GM12878 (cell line): Measurements from ENCODE around the gene SPATA12.

ENCODE experiments used
- BACH1 ChIP-seq: fragments of 450-650 bp; IDR thresholded peaks from 2 replicates; pipeline ENCODE4 v1.6.1; 2017; ENCODE audit warnings: mild to moderate bottlenecking, borderline replicate concordance
- CEBPB ChIP-seq, 2 experiments: fragments of 150-350 bp in 1 of 2; IDR thresholded peaks; 2 replicates each; pipeline ENCODE4 v1.6.1; 2012 to 2014; ENCODE audit warnings: low read depth in 2 of 2, low read length in 2 of 2, borderline replicate concordance in 1 of 2, inconsistent platforms in 1 of 2
- CHD1 ChIP-seq: IDR thresholded peaks from 2 replicates; pipeline ENCODE4 v1.6.1; 2012; ENCODE audit warnings: low read depth, low read length, improper control_type of control experiment
- EZH2 ChIP-seq: IDR thresholded peaks from 2 replicates; pipeline ENCODE4 v1.6.1; 2012; ENCODE audit warnings: low read depth, mild to moderate bottlenecking, control low read depth, inconsistent platforms, low read length, borderline replicate concordance; ENCODE audit not compliant: control insufficient read depth
- GABPA ChIP-seq: IDR thresholded peaks from 2 replicates; pipeline ENCODE4 v1.6.1; 2014; ENCODE audit warnings: antibody characterized with exemption, low read depth, mild to moderate bottlenecking, inconsistent platforms
- POLR2A ChIP-seq: IDR thresholded peaks from 2 replicates; pipeline ENCODE4 v1.6.1; 2011; ENCODE audit warnings: low read depth, mild to moderate bottlenecking, low read length
- RB1 ChIP-seq: fragments of 450-650 bp; formaldehyde crosslinking; IDR thresholded peaks from 2 replicates; pipeline ENCODE4 v1.6.1; 2017; ENCODE audit warnings: mild to moderate bottlenecking, borderline replicate concordance
- YY1 ChIP-seq: IDR thresholded peaks from 2 replicates; pipeline ENCODE4 v1.6.1; 2011; ENCODE audit warnings: low read depth, mild to moderate bottlenecking, low read length
- TF ChIP-seq, protein P1 (sequence below), 3 experiments: IDR thresholded peaks in 2 of 3; conservative IDR thresholded peaks in 1 of 3; 2 replicates each; pipeline ENCODE4 v1.5.1; 2011; ENCODE audit warnings: low read depth in 3 of 3, low read length in 3 of 3, mild to moderate bottlenecking in 3 of 3, control low read depth in 2 of 3, moderate library complexity in 2 of 3, inconsistent platforms in 1 of 3, mixed read lengths in 1 of 3; ENCODE audit not compliant: control insufficient read depth in 2 of 3, insufficient read depth in 1 of 3; ENCODE audit errors: extremely low read depth in 1 of 3
- TF ChIP-seq, protein P2 (sequence below): fragments of 450-650 bp; IDR thresholded peaks from 2 replicates; pipeline ENCODE4 v1.6.1; 2016; ENCODE audit warnings: mild to moderate bottlenecking, moderate library complexity, borderline replicate concordance

DNA sequence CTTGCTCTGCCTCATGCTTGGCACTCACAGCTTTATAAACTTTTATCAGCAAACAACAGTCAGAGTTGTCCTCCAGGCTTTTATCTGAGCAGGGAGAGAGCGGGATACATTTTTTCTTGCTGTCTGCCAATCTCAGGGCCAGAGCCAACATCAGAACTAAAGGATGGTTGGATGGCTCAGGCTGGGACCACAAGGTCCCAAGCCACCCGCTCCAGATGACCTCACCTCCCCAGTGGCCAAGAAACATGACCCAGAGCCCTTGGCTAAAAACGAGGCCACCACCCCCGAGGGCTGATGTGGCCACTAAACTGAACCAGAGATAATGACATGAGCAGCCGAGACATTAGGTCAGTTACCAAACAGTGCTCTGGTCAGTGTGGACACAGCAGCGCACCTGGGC is 18.8 kb upstream of the SPATA12 start:
- TF ChIP-seq, protein P1, sequence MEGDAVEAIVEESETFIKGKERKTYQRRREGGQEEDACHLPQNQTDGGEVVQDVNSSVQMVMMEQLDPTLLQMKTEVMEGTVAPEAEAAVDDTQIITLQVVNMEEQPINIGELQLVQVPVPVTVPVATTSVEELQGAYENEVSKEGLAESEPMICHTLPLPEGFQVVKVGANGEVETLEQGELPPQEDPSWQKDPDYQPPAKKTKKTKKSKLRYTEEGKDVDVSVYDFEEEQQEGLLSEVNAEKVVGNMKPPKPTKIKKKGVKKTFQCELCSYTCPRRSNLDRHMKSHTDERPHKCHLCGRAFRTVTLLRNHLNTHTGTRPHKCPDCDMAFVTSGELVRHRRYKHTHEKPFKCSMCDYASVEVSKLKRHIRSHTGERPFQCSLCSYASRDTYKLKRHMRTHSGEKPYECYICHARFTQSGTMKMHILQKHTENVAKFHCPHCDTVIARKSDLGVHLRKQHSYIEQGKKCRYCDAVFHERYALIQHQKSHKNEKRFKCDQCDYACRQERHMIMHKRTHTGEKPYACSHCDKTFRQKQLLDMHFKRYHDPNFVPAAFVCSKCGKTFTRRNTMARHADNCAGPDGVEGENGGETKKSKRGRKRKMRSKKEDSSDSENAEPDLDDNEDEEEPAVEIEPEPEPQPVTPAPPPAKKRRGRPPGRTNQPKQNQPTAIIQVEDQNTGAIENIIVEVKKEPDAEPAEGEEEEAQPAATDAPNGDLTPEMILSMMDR (IDR thresholded peaks at IDR 0.05 in 2 of 3, conservative IDR thresholded peaks at IDR 0.05 in 1 of 3; ENCODE audit: control insufficient read depth in 2 of 3, extremely low read depth in 1 of 3, insufficient read depth in 1 of 3, low read depth in 3 of 3, low read length in 3 of 3), result no peak
- no peak for TF ChIP-seq CEBPB (IDR thresholded peaks at IDR 0.05; ENCODE audit: borderline replicate concordance in 1 of 2, low read depth in 2 of 2, low read length in 2 of 2)
- no peak for TF ChIP-seq GABPA
- no peak for TF ChIP-seq YY1
- TF ChIP-seq POLR2A, result no peak
- TF ChIP-seq EZH2, result no peak
- TF ChIP-seq CHD1, result no peak
- no peak for TF ChIP-seq RB1
- TF ChIP-seq BACH1, result no peak
- TF ChIP-seq, protein P2, sequence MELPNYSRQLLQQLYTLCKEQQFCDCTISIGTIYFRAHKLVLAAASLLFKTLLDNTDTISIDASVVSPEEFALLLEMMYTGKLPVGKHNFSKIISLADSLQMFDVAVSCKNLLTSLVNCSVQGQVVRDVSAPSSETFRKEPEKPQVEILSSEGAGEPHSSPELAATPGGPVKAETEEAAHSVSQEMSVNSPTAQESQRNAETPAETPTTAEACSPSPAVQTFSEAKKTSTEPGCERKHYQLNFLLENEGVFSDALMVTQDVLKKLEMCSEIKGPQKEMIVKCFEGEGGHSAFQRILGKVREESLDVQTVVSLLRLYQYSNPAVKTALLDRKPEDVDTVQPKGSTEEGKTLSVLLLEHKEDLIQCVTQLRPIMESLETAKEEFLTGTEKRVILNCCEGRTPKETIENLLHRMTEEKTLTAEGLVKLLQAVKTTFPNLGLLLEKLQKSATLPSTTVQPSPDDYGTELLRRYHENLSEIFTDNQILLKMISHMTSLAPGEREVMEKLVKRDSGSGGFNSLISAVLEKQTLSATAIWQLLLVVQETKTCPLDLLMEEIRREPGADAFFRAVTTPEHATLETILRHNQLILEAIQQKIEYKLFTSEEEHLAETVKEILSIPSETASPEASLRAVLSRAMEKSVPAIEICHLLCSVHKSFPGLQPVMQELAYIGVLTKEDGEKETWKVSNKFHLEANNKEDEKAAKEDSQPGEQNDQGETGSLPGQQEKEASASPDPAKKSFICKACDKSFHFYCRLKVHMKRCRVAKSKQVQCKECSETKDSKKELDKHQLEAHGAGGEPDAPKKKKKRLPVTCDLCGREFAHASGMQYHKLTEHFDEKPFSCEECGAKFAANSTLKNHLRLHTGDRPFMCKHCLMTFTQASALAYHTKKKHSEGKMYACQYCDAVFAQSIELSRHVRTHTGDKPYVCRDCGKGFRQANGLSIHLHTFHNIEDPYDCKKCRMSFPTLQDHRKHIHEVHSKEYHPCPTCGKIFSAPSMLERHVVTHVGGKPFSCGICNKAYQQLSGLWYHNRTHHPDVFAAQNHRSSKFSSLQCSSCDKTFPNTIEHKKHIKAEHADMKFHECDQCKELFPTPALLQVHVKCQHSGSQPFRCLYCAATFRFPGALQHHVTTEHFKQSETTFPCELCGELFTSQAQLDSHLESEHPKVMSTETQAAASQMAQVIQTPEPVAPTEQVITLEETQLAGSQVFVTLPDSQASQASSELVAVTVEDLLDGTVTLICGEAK, result no peak
